IPS-NIHi7 (cell line): ENCODE results near the gene CELF2.
"Not testable (repeated sequence)": the region's sequence is repeated elsewhere in the genome, so short reads cannot be mapped to it uniquely, and the experiment has no call there.

Experiments used
- DNase-seq: peaks from one replicate; pipeline ENCODE4 v3.0.0; 2012; ENCODE audit warnings: mixed read lengths; ENCODE audit errors: extremely low spot score

The CELF2 gene

GRCh38 chr10:11017570-11018431, at the start of gene CELF2:
CELF2 (plus strand) TSS chr10:11017872; CDS start chr10:11018090, 218 bp downstream.
- DNase-seq, result peak; percentile 84

GRCh38 chr10:10968257-10968588, 49.4 kb upstream of the CELF2 start:
- no peak for DNase-seq

- no peak for DNase-seq
Observed at GRCh38 chr10:10973310-10973709, 44.4 kb upstream of the CELF2 start.

GRCh38 chr10:10975647-10976046, 42.0 kb upstream of the CELF2 start:
- no peak for DNase-seq

- DNase-seq, result no peak
Observed at GRCh38 chr10:10976652-10977051, 41.0 kb upstream of the CELF2 start.

GRCh38 chr10:10977226-10977956, 40.3 kb upstream of the CELF2 start:
- no peak for DNase-seq

GRCh38 chr10:10977978-10978377, 39.7 kb upstream of the CELF2 start:
- no peak for DNase-seq

- DNase-seq, result no peak
Observed at GRCh38 chr10:10985361-10985760, 32.3 kb upstream of the CELF2 start.

GRCh38 chr10:10986606-10987005, 31.1 kb upstream of the CELF2 start:
- no peak for DNase-seq

- no peak for DNase-seq
Observed at GRCh38 chr10:10987111-10987510, 30.6 kb upstream of the CELF2 start.

GRCh38 chr10:10989669-10990068, 28.0 kb upstream of the CELF2 start:
- no peak for DNase-seq

GRCh38 chr10:10991144-10991543, 26.5 kb upstream of the CELF2 start:
- DNase-seq, result no peak

- no peak for DNase-seq
Observed at GRCh38 chr10:10992072-10992471, 25.6 kb upstream of the CELF2 start.

- DNase-seq, result no peak
Observed at GRCh38 chr10:10992961-10993714, 24.5 kb upstream of the CELF2 start.

- no peak for DNase-seq
Observed at GRCh38 chr10:10993785-10994184, 23.9 kb upstream of the CELF2 start.

- no peak for DNase-seq
Observed at GRCh38 chr10:10994360-10994759, 23.3 kb upstream of the CELF2 start.

GRCh38 chr10:10995120-10995519, 22.6 kb upstream of the CELF2 start:
- no peak for DNase-seq

- no peak for DNase-seq
Observed at GRCh38 chr10:10996966-10997620, 20.6 kb upstream of the CELF2 start.

GRCh38 chr10:10999501-10999900, 18.2 kb upstream of the CELF2 start:
- DNase-seq, result not testable (repeated sequence)

GRCh38 chr10:11002485-11002884, 15.2 kb upstream of the CELF2 start:
- DNase-seq, result no peak

GRCh38 chr10:11002916-11003315, 14.8 kb upstream of the CELF2 start:
- no peak for DNase-seq

GRCh38 chr10:11003679-11004078, 14.0 kb upstream of the CELF2 start:
- no peak for DNase-seq
